Measurements from ENCODE around the gene OGFOD1. TPM values are rescaled to one million over a fixed set of nuclear protein-coding genes. Genes with fewer than 3 reads are reported as not detected.

Gene OGFOD1
- total and polyA plus RNA-seq, 9 of the 15 experiments (the other 6 are each of a cell fraction or from before 2014, with no cell fraction given) = 60.4 to 134 (median 85.8) TPM

- TF ChIP-seq ZNF431 (CRISPR knock-in tag; IDR thresholded peaks at IDR 0.05) (no peak), TGIF2 (CRISPR knock-in tag; IDR thresholded peaks at IDR 0.05) (no peak), TFAP4 (CRISPR knock-in tag; IDR thresholded peaks at IDR 0.05; ENCODE audit: borderline replicate concordance) (no peak), RBBP5 (IDR thresholded peaks at IDR 0.05; ENCODE audit: borderline replicate concordance, insufficient read depth, low read length, poor library complexity, severe bottlenecking) (no peak), CHCHD3 (CRISPR knock-in tag; IDR thresholded peaks at IDR 0.05) (no peak), KLF6 (CRISPR knock-in tag; IDR thresholded peaks at IDR 0.05; ENCODE audit: borderline replicate concordance) (peak; percentile 25; the same call in 1 of the 2 replicates), MYC (IDR thresholded peaks at IDR 0.05; ENCODE audit: low read depth, low read length) (peak; percentile 11; the same call in 1 of the 2 replicates), MYC (CRISPR knock-in tag; IDR thresholded peaks at IDR 0.05; ENCODE audit: borderline replicate concordance, low read depth) (no peak), NFE2L1 (tag; IDR thresholded peaks at IDR 0.05; ENCODE audit: borderline replicate concordance, low read depth) (peak; percentile 21; the same call in 1 of the 2 replicates), TBL1XR1 (IDR thresholded peaks at IDR 0.05; ENCODE audit: low read length in 2 of 2) (peak in 1 of 2 experiments; percentile 99; a peak in 2 of 4 replicates), ZNF133 (CRISPR knock-in tag; IDR thresholded peaks at IDR 0.05) (no peak), SMAD4 (CRISPR knock-in tag; conservative IDR thresholded peaks at IDR 0.05) (peak; percentile 98), JUN (IDR thresholded peaks at IDR 0.05; ENCODE audit: borderline replicate concordance, low read depth, low read length) (no peak), JUN (CRISPR knock-in tag; IDR thresholded peaks at IDR 0.05; ENCODE audit: borderline replicate concordance) (no peak), GATAD2B (IDR thresholded peaks at IDR 0.05; ENCODE audit: borderline replicate concordance) (peak; percentile 64; the same call in 1 of the 2 replicates), TRIM24 (IDR thresholded peaks at IDR 0.05) (peak; percentile 46 to 75; a peak in 3 of 4 replicates), TEAD1 (CRISPR knock-in tag; IDR thresholded peaks at IDR 0.05) (peak in 1 of 2 experiments; percentile 61; a peak in 2 of 4 replicates)
- TF ChIP-seq, protein P1, sequence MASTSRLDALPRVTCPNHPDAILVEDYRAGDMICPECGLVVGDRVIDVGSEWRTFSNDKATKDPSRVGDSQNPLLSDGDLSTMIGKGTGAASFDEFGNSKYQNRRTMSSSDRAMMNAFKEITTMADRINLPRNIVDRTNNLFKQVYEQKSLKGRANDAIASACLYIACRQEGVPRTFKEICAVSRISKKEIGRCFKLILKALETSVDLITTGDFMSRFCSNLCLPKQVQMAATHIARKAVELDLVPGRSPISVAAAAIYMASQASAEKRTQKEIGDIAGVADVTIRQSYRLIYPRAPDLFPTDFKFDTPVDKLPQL (IDR thresholded peaks at IDR 0.05; ENCODE audit: extremely low read depth, insufficient read length) = no peak
- TF ChIP-seq, protein P2, sequence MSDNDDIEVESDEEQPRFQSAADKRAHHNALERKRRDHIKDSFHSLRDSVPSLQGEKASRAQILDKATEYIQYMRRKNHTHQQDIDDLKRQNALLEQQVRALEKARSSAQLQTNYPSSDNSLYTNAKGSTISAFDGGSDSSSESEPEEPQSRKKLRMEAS (CRISPR knock-in tag; IDR thresholded peaks at IDR 0.05) = no peak
- TF ChIP-seq, protein P3, sequence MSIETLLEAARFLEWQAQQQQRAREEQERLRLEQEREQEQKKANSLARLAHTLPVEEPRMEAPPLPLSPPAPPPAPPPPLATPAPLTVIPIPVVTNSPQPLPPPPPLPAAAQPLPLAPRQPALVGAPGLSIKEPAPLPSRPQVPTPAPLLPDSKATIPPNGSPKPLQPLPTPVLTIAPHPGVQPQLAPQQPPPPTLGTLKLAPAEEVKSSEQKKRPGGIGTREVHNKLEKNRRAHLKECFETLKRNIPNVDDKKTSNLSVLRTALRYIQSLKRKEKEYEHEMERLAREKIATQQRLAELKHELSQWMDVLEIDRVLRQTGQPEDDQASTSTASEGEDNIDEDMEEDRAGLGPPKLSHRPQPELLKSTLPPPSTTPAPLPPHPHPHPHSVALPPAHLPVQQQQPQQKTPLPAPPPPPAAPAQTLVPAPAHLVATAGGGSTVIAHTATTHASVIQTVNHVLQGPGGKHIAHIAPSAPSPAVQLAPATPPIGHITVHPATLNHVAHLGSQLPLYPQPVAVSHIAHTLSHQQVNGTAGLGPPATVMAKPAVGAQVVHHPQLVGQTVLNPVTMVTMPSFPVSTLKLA (conservative IDR thresholded peaks at IDR 0.05) = 0 out of 4 replicates have a peak, but pooled peaks of 1 of the 2 experiments have one; percentile 11
These were observed 10.9 kb downstream of the OGFOD1 start (continued) for GRCh38 chr16:56462064-56462796.
